Measurements from ENCODE around the gene TTC29. TPM values are rescaled to one million over a fixed set of nuclear protein-coding genes. Genes with fewer than 3 reads are reported as not detected.
"Not testable (repeated sequence)": the region's sequence is repeated elsewhere in the genome, so short reads cannot be mapped to it uniquely, and the experiment has no call there.

TTC29 gene
- total RNA-seq, 1 experiment from 2014 or later = 0.49 TPM

DNA sequence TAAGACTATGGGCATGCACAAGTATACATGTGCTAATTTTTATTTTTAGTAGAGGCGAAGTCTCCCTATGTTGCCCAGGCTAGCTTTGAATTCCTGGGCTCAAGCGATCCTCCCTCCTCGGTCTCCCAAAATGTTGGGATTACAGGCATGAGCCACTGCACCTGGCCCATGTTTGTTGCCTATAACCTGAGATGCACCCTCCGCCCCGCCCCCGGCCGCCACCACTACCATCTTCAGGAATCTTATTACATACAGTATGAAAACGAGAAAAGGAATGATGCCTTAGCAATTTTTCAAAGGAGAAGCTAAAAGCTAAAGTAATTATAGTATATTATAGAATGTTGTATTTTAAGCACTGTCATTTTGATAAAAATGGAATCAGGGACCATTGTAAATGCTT is 245.8 kb downstream of the TTC29 start:
- DNase-seq (ENCODE audit: low read depth) = no peak

DNA sequence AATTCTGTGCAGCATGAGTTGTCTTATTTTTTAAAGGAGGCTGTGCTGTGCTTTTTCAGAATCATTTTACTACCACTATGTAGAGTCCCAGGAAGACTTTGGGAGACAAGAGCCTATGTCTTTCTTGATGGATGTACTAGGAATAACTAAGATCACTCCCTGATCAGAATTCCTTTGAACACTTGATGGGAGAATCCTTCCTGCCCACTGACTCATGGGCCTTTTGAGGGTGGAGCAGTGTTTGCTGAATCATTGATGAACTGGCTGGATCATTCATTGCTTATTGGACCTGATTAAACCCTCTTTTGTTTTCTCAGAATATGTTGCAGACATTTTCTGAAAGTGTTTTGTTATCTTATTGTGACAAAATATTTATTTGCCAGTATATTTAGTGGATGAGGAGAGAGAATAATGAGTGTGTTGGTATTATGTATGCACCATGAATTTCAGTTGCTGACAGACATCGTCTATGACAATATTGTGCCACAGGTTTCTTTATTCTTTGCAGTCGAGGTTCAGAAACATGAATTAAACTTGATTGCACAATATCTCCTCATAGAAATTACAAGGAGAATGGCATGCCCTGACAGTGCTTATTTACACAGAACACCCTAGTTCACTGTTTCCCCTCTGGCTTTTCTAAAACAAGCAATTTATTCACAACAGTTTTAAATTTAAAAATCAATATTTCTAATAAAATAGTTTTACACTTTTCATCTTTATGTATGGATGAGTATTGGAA is 270.7 kb downstream of the TTC29 start:
- DNase-seq (ENCODE audit: low read depth) = no peak

DNA sequence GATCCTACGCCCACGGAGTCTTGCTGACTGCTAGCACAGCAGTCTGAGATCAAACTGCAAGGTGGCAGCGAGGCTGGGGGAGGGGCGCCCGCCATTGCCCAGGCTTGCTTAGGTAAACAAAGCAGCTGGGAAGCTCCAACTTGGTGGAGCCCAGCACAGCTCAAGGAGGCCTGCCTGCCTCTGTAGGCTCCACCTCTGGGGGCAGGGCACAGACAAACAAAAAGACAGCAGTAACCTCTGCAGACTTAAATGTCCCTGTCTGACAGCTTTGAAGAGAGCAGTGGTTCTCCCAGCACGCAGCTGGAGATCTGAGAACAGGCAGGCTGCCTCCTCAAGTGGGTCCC is 281.7 kb downstream of the TTC29 start:
- not testable (repeated sequence) for DNase-seq (ENCODE audit: low read depth)

DNA sequence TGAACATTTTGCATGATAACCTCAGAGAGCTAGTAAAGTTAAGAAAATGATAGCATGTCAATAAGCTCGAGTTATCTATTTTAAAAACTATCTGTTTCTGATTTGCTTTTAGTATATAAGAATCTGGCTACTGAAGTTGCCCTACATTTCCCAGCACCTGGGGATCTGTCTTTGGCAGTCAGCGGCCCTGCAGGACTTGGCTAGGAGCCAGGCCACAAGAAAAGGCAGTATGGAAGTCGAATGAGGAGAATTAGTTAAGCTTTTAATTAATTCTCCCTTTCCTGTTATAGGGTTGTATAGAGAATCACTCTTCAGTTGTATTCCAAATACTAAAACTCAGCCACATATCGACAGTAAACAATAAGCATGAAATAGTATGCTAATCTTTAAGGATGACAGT is 284.3 kb downstream of the TTC29 start:
- DNase-seq (ENCODE audit: low read depth) = no peak
